ENCODE measurements around the gene SCRG1. TPM values are rescaled to one million over a fixed set of nuclear protein-coding genes. Genes with fewer than 3 reads are reported as not detected.

SCRG1 gene
- total RNA-seq (2022; extraction: Qiagen RNA extraction): not detected in 5 replicates

GRCh38 chr4:173398779-173399415 lies at the start of gene SCRG1:
TSS of gene SCRG1 (minus strand) at chr4:173399116. CDS start at chr4:173391414, 7,702 bp downstream.

GRCh38 chr4:173370477-173371291 lies 28.2 kb downstream of the SCRG1 start, which contains the start of gene SAP30:
TSS of gene SAP30 (plus strand) at chr4:173370954. CDS start at chr4:173371183, 229 bp downstream.

Other genes with a start within 250 kb of the SCRG1 start
- 19.7 to 26.8 TPM (median 25.5 TPM) in 5 replicates for gene GALNT7, start 230.3 kb downstream of the SCRG1 start, total RNA-seq (2022; extraction: Qiagen RNA extraction)
- 106 to 131 TPM (median 116 TPM) in 5 replicates for gene HMGB2, start 64.8 kb downstream of the SCRG1 start, total RNA-seq (2022; extraction: Qiagen RNA extraction)
- gene SAP30, start 28.2 kb downstream of the SCRG1 start, total RNA-seq (2022; extraction: Qiagen RNA extraction): 22.5 to 25.0 TPM (median 23.9 TPM) in 5 replicates
- gene HAND2, start 131.1 kb upstream of the SCRG1 start, total RNA-seq (2022; extraction: Qiagen RNA extraction): 0.41 to 0.65 TPM (median 0.63 TPM) in 5 replicates